HG02610 (cell line): ENCODE results near the gene RBFA.
A peak's percentile ranks its signal among the peaks of the same experiment; 100 is the strongest.
"Not testable (repeated sequence)": the region's sequence is repeated elsewhere in the genome, so short reads cannot be mapped to it uniquely, and the experiment has no call there.

Experiments used
- ATAC-seq: cut with Tn5 transposase; IDR thresholded peaks from one replicate; pipeline ENCODE4 v1.9.1; 2021; ENCODE audit warnings: mild to moderate bottlenecking, moderate library complexity; ENCODE audit not compliant: unreplicated experiment

The RBFA gene

GRCh38 chr18:80027719-80028118, 6.5 kb upstream of the RBFA start:
- not testable (repeated sequence) for ATAC-seq

- no peak for ATAC-seq
These were observed 4.5 kb upstream of the RBFA start for GRCh38 chr18:80029690-80030089.

GRCh38 chr18:80033181-80034067, 810 bp upstream of the RBFA start:
- peak; percentile 43 for ATAC-seq

GRCh38 chr18:80034852-80035406, 695 bp downstream of the RBFA start:
- no peak for ATAC-seq

- ATAC-seq: no peak
These were observed 1.8 kb downstream of the RBFA start for GRCh38 chr18:80035997-80036396.

GRCh38 chr18:80037300-80037699, 3.1 kb downstream of the RBFA start:
- ATAC-seq: no peak

GRCh38 chr18:80037869-80038630, 3.8 kb downstream of the RBFA start:
- ATAC-seq: no peak

GRCh38 chr18:80040515-80040914, 6.3 kb downstream of the RBFA start:
- ATAC-seq: no peak

GRCh38 chr18:80041424-80041823, 7.2 kb downstream of the RBFA start:
- ATAC-seq: no peak

- ATAC-seq: no peak
These were observed 8.6 kb downstream of the RBFA start for GRCh38 chr18:80042785-80043184.

- no peak for ATAC-seq
These were observed 9.8 kb downstream of the RBFA start for GRCh38 chr18:80044072-80044471.

GRCh38 chr18:80046011-80046410, 11.8 kb downstream of the RBFA start:
- no peak for ATAC-seq

- ATAC-seq: no peak
These were observed 12.2 kb downstream of the RBFA start for GRCh38 chr18:80046431-80046830.

GRCh38 chr18:80046961-80047541, 12.8 kb downstream of the RBFA start:
- no peak for ATAC-seq

GRCh38 chr18:80050797-80051196, 16.6 kb downstream of the RBFA start:
- ATAC-seq: no peak

- no peak for ATAC-seq
These were observed 21.9 kb downstream of the RBFA start for GRCh38 chr18:80056095-80056494.

GRCh38 chr18:80059945-80060344, 25.7 kb downstream of the RBFA start:
- ATAC-seq: no peak

- ATAC-seq: no peak
These were observed 31.5 kb downstream of the RBFA start for GRCh38 chr18:80065705-80066104.

GRCh38 chr18:80067321-80067720, 33.1 kb downstream of the RBFA start:
- no peak for ATAC-seq

GRCh38 chr18:80067897-80068296, 33.7 kb downstream of the RBFA start:
- ATAC-seq: no peak

GRCh38 chr18:80068571-80069272, 34.5 kb downstream of the RBFA start:
- no peak for ATAC-seq
